HCT116 (cell line): ENCODE measurements around the gene GBP2.

ENCODE experiments used
- EGR1 ChIP-seq: IDR thresholded peaks from 2 replicates; pipeline ENCODE4 v1.6.1; 2012; ENCODE audit warnings: low read depth
- EZH2 ChIP-seq: fragments of 200-600 bp; sonication (generic); IDR thresholded peaks from 2 replicates; pipeline ENCODE4 v1.6.1; 2017; ENCODE audit warnings: antibody characterized with exemption, mixed run types
- EZH2phosphoT487 ChIP-seq: fragments of 200-600 bp; IDR thresholded peaks from 2 replicates; pipeline ENCODE4 v1.6.1; 2018; ENCODE audit warnings: antibody characterized with exemption, borderline replicate concordance
- POLR2A ChIP-seq: IDR thresholded peaks from 2 replicates; pipeline ENCODE4 v1.7.0; 2011; ENCODE audit warnings: borderline replicate concordance; ENCODE audit not compliant: insufficient read depth, insufficient read length; ENCODE audit errors: extremely low read depth
- POLR2AphosphoS5 ChIP-seq: IDR thresholded peaks from 2 replicates; pipeline ENCODE4 v1.6.1; 2011; ENCODE audit warnings: mild to moderate bottlenecking, low read depth, low read length, moderate library complexity

DNA sequence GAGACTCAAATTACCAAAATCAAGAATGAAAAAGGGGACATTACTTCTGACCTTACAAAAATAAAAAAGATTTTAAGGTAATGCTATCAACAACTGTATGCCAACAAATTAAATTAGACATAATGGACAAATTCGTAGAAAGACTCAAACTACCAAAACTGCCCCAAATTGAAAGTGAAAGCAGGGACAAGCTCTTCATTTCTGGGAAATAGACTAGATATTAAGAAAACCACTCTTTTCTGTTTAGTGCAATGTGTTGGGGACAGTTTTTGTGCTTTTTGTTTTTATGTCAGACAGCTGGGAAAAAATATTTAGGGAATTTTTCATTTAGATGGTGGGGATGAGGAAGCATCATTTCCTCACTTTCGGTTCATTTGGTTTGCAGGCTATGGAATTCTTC is 56.0 kb downstream of the GBP2 start:
- TF ChIP-seq EZH2phosphoT487 (no peak), EZH2 (no peak), POLR2A (no peak), POLR2AphosphoS5 (no peak), EGR1 (no peak)
